Hepatocyte (in vitro differentiated cells): Measurements from ENCODE around the gene C16orf96.

Experiments
- EZH2 ChIP-seq: fragments of 200-600 bp; sonication (generic); IDR thresholded peaks from 2 replicates; pipeline ENCODE4 v1.6.1; 2016; ENCODE audit warnings: antibody characterized with exemption, mild to moderate bottlenecking, borderline replicate concordance
- EZH2phosphoT487 ChIP-seq: fragments of 200-600 bp; sonication (generic); IDR thresholded peaks from one replicate; pipeline ENCODE4 v1.6.1; 2018; ENCODE audit warnings: antibody characterized with exemption, mild to moderate bottlenecking, low read depth, moderate library complexity; ENCODE audit not compliant: unreplicated experiment, severe bottlenecking
- TF ChIP-seq, protein P1 (sequence below): fragments of 200-600 bp; sonication (generic); IDR thresholded peaks from 2 replicates; pipeline ENCODE4 v1.5.1; 2016; ENCODE audit warnings: antibody characterized with exemption, mild to moderate bottlenecking; ENCODE audit not compliant: poor library complexity

GRCh38 chr16:4572715-4573114 lies 16.6 kb downstream of the C16orf96 start:
- TF ChIP-seq, protein P1, sequence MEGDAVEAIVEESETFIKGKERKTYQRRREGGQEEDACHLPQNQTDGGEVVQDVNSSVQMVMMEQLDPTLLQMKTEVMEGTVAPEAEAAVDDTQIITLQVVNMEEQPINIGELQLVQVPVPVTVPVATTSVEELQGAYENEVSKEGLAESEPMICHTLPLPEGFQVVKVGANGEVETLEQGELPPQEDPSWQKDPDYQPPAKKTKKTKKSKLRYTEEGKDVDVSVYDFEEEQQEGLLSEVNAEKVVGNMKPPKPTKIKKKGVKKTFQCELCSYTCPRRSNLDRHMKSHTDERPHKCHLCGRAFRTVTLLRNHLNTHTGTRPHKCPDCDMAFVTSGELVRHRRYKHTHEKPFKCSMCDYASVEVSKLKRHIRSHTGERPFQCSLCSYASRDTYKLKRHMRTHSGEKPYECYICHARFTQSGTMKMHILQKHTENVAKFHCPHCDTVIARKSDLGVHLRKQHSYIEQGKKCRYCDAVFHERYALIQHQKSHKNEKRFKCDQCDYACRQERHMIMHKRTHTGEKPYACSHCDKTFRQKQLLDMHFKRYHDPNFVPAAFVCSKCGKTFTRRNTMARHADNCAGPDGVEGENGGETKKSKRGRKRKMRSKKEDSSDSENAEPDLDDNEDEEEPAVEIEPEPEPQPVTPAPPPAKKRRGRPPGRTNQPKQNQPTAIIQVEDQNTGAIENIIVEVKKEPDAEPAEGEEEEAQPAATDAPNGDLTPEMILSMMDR: no peak
- no peak for TF ChIP-seq EZH2phosphoT487
- TF ChIP-seq EZH2: no peak
